Fibroblast of mammary gland (primary cell): ENCODE measurements around the gene SUMO2.
"Not testable (repeated sequence)": the region's sequence is repeated elsewhere in the genome, so short reads cannot be mapped to it uniquely, and the experiment has no call there.

Experiments used
- DNase-seq: peaks from one replicate; pipeline ENCODE4 v3.0.0-alpha.2; 2010; ENCODE audit warnings: low read depth
- H3K4me3 ChIP-seq: 2 replicates; pipeline ENCODE4 v1.5.1; 2011; ENCODE audit warnings: low read depth, mild to moderate bottlenecking, low read length, moderate library complexity; ENCODE audit not compliant: control insufficient read depth
- TF ChIP-seq, protein P1 (sequence below): conservative IDR thresholded peaks from 2 replicates; pipeline ENCODE4 v1.5.1; 2011; ENCODE audit warnings: low read depth, low read length, inconsistent platforms; ENCODE audit not compliant: control insufficient read depth, insufficient read depth

The SUMO2 gene

DNA sequence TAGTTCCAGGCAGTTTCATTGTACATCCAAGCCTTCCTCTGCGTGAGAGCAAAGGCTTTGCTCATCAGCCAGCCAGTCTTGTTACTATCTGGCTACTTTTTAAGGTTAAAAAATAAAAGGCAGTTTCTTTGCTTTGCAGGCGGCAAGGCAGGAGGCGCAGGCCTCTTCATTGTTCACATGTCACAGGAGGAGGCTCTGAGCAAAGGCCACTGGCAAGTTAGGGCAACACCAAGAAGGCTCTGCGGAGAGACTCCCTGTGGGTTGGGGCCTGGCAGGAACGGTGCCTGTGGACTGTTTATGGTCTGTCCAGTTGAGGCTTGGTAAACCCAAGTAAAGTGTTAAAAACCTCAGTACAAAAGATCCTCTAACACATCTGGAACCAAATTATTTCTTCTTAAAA is 47.3 kb downstream of the SUMO2 start:
- H3K4me3 ChIP-seq = no peak overlapping the region
- TF ChIP-seq, protein P1, sequence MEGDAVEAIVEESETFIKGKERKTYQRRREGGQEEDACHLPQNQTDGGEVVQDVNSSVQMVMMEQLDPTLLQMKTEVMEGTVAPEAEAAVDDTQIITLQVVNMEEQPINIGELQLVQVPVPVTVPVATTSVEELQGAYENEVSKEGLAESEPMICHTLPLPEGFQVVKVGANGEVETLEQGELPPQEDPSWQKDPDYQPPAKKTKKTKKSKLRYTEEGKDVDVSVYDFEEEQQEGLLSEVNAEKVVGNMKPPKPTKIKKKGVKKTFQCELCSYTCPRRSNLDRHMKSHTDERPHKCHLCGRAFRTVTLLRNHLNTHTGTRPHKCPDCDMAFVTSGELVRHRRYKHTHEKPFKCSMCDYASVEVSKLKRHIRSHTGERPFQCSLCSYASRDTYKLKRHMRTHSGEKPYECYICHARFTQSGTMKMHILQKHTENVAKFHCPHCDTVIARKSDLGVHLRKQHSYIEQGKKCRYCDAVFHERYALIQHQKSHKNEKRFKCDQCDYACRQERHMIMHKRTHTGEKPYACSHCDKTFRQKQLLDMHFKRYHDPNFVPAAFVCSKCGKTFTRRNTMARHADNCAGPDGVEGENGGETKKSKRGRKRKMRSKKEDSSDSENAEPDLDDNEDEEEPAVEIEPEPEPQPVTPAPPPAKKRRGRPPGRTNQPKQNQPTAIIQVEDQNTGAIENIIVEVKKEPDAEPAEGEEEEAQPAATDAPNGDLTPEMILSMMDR = no peak
- no peak for DNase-seq

GRCh38 chr17:75133607-75134347 is 49.0 kb downstream of the SUMO2 start:
- H3K4me3 ChIP-seq, DNase-seq: not testable (repeated sequence)

GRCh38 chr17:75133001-75133400 is 49.8 kb downstream of the SUMO2 start:
- DNase-seq = no peak
- no peak overlapping the region for H3K4me3 ChIP-seq
- TF ChIP-seq, protein P1 = no peak

DNA sequence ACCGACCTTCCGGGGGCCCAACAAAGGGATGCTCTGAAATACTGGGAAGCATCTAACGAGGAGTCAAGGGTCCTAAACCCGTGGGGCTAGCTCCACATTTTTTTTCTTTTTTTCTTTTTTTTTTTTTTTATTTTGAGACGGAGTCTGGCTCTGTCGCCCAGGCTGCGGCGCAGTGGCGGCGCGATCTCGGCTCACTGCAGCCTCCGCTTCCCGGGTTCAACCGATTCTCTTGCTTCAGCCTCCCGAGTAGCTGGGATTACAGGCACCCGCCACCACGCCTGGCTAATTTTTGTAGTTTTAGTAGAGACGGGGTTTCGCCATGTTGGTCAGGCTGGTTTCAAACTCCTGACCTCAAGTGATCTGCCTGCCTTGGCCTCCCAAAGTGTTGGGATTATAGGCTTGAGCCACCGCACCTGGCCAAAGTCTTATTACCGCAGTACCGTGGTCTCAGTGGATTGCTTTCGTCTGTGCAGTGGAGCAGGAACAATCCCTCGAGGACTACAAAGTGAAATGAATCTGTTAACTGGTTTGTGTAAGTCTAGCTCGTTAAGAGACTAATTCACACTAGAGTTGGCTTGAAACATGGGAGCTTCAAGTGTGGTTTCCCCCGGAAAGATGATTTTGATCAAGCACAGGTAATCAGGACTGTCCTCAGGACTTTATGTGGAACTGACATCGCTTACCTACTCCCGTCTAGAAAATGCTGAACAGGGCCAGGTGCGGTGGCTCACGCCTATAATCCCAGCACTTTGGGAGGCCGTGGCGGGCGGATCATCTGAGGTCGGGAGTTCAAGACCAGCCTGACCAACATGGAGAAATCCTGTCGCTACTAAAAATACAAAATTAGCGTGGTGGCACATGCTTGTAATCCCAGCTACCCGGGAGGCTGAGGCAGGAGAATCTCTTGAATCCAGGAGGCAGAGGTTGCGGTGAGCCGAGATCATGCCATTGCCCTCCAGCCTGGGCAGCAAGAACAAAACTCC is 50.5 kb downstream of the SUMO2 start:
- not testable (repeated sequence) for DNase-seq
- H3K4me3 ChIP-seq = peak overlapping the region; percentile 71

GRCh38 chr17:75131278-75132017 is 51.3 kb downstream of the SUMO2 start, which contains the start of gene NT5C:
Gene NT5C, minus strand, starts transcription at chr17:75131742. Its CDS starts 35 bp downstream, at chr17:75131707.
- TF ChIP-seq, protein P1 = no peak
- peak within 1 kb of the TSS; percentile 71 for H3K4me3 ChIP-seq
- peak; percentile 55 for DNase-seq

GRCh38 chr17:75130632-75131277 is 52.0 kb downstream of the SUMO2 start:
- peak; percentile 52 for DNase-seq
- TF ChIP-seq, protein P1 = peak; percentile 51
- H3K4me3 ChIP-seq = peak overlapping the region; percentile 71

- H3K4me3 ChIP-seq = peak overlapping the region; percentile 71
- TF ChIP-seq, protein P1 = no peak
- no peak for DNase-seq
These were observed 52.6 kb downstream of the SUMO2 start for GRCh38 chr17:75130059-75130631.
